Astrocyte (in vitro differentiated cells and primary cell): ENCODE measurements around the gene LRRFIP1. TPM values are rescaled to one million over a fixed set of nuclear protein-coding genes. Genes with fewer than 3 reads are reported as not detected.
A peak's percentile ranks its signal among the peaks of the same experiment; 100 is the strongest.

Experiments used
- DNase-seq: peaks from one replicate; pipeline ENCODE4 v3.0.0-alpha.2; 2010; ENCODE audit warnings: low read depth
- FAIRE-seq: peaks from 2 replicates; lab custom pipeline; 2011; peaks lifted over from hg19 to GRCh38; lab: Jason Lieb, UNC
- H2AFZ ChIP-seq: 2 replicates; pipeline ENCODE4 v1.6.0; 2012; ENCODE audit warnings: low read depth, low read length, inconsistent platforms
- H3K27ac ChIP-seq: 2 replicates; pipeline ENCODE4 v1.5.1; 2011; ENCODE audit warnings: low read depth, low read length, inconsistent platforms
- H3K27me3 ChIP-seq: 2 replicates; pipeline ENCODE4 v1.6.0; 2011; ENCODE audit warnings: low read length, inconsistent platforms; ENCODE audit not compliant: insufficient read depth
- H3K36me3 ChIP-seq: 2 replicates; pipeline ENCODE4 v1.5.1; 2011; ENCODE audit warnings: low read length, inconsistent platforms; ENCODE audit not compliant: insufficient read depth
- H3K4me1 ChIP-seq: 2 replicates; pipeline ENCODE4 v1.5.1; 2011; ENCODE audit warnings: low read length, inconsistent platforms; ENCODE audit not compliant: insufficient read depth
- H3K4me2 ChIP-seq: 2 replicates; pipeline ENCODE4 v1.6.0; 2012; ENCODE audit warnings: low read length, inconsistent platforms
- H3K4me3 ChIP-seq: 2 replicates; pipeline ENCODE4 v1.5.1; 2011; ENCODE audit warnings: low read depth, mild to moderate bottlenecking, low read length, inconsistent platforms; ENCODE audit not compliant: insufficient read depth
- H3K79me2 ChIP-seq: 2 replicates; pipeline ENCODE4 v1.6.0; 2012; ENCODE audit warnings: mild to moderate bottlenecking, low read length, inconsistent platforms; ENCODE audit not compliant: insufficient read depth
- H3K9ac ChIP-seq: 2 replicates; pipeline ENCODE4 v1.6.0; 2012; ENCODE audit warnings: mild to moderate bottlenecking, low read length, inconsistent platforms
- H3K9me3 ChIP-seq: 2 replicates; pipeline ENCODE4 v1.5.1; 2012; ENCODE audit warnings: low read depth, mild to moderate bottlenecking, low read length, inconsistent platforms; ENCODE audit not compliant: insufficient read depth
- H4K20me1 ChIP-seq: 2 replicates; pipeline ENCODE4 v1.6.0; 2012; ENCODE audit warnings: low read length, inconsistent platforms; ENCODE audit not compliant: insufficient read depth
- H3K27ac Mint-ChIP-seq: one replicate; pipeline ENCODE4 v1.8.0; 2021; ENCODE audit warnings: mild to moderate bottlenecking, mixed read lengths; ENCODE audit not compliant: unreplicated experiment
- H3K27me3 Mint-ChIP-seq: one replicate; pipeline ENCODE4 v1.8.0; 2021; ENCODE audit warnings: low read depth, mixed read lengths; ENCODE audit not compliant: unreplicated experiment
- H3K36me3 Mint-ChIP-seq: one replicate; pipeline ENCODE4 v1.8.0; 2021; ENCODE audit warnings: low read depth, mixed read lengths; ENCODE audit not compliant: unreplicated experiment
- H3K4me1 Mint-ChIP-seq: one replicate; pipeline ENCODE4 v1.8.0; 2021; ENCODE audit warnings: low read depth, mixed read lengths; ENCODE audit not compliant: unreplicated experiment
- H3K4me3 Mint-ChIP-seq: one replicate; pipeline ENCODE4 v1.8.0; 2021; ENCODE audit warnings: mild to moderate bottlenecking, moderate library complexity, mixed read lengths; ENCODE audit not compliant: unreplicated experiment
- H3K9me3 Mint-ChIP-seq: one replicate; pipeline ENCODE4 v1.8.0; 2021; ENCODE audit warnings: mild to moderate bottlenecking, mixed read lengths; ENCODE audit not compliant: unreplicated experiment
- EZH2 ChIP-seq: IDR thresholded peaks from 2 replicates; pipeline ENCODE4 v1.6.1; 2012; ENCODE audit warnings: mild to moderate bottlenecking, low read length, inconsistent platforms; ENCODE audit not compliant: insufficient read depth
- total RNA-seq: library from RNA; stranded (reverse); gene quantifications from 2 replicates; pipeline ENCODE4 v1.2.1, GENCODE V29; 2021
- TF ChIP-seq, protein P1 (sequence below): IDR thresholded peaks from 2 replicates; pipeline ENCODE4 v1.5.1; 2011; ENCODE audit warnings: low read depth, mild to moderate bottlenecking, inconsistent platforms, low read length, moderate library complexity; ENCODE audit not compliant: insufficient read depth

Gene LRRFIP1
- total RNA-seq, 1 donor from 2014 or later = 83.3 TPM

DNA sequence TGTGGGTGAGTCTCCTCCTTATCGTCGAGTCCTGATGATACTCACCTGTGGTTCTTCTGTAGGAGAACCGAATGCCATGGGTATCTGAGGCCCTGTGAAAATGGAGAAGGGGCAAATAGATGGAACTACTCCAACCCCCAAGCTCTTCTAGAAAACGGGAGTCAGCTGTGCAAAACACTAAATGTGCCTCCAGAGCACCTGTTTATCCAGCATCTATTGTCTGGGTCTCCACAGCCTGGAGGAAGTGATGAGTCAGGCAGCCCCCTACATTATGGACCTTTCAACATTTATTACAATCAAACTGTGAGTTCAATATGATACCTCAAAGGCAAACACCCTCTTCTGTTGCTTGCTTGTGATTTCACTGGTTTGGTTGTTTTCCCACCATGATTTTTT lies 9.8 kb upstream of the LRRFIP1 start:
- peaks cover 4% of the 10 kb centered on the region for H3K36me3 Mint-ChIP-seq
- no peaks in the 10 kb centered on the region for H3K9me3 Mint-ChIP-seq
- Histone ChIP-seq H3K9ac (peak overlapping the region; percentile 62), H3K27ac (peak overlapping the region; percentile 79), H2AFZ (no peak overlapping the region), H4K20me1 (no peaks in the 10 kb centered on the region), H3K4me1 (peaks cover 34% of the 10 kb centered on the region), H3K36me3 (no peaks in the 10 kb centered on the region), H3K79me2 (no peaks in the 10 kb centered on the region), H3K4me3 (no peak overlapping the region), H3K9me3 (no peaks in the 10 kb centered on the region), H3K4me2 (no peak overlapping the region), H3K27me3 (no peaks in the 10 kb centered on the region)
- peaks cover 39% of the 10 kb centered on the region for H3K4me1 Mint-ChIP-seq
- FAIRE-seq (no peak), DNase-seq (no peak)
- H3K27me3 Mint-ChIP-seq = no peaks in the 10 kb centered on the region
- no peak overlapping the region for H3K27ac Mint-ChIP-seq
- H3K4me3 Mint-ChIP-seq = no peak overlapping the region
- TF ChIP-seq, protein P1, sequence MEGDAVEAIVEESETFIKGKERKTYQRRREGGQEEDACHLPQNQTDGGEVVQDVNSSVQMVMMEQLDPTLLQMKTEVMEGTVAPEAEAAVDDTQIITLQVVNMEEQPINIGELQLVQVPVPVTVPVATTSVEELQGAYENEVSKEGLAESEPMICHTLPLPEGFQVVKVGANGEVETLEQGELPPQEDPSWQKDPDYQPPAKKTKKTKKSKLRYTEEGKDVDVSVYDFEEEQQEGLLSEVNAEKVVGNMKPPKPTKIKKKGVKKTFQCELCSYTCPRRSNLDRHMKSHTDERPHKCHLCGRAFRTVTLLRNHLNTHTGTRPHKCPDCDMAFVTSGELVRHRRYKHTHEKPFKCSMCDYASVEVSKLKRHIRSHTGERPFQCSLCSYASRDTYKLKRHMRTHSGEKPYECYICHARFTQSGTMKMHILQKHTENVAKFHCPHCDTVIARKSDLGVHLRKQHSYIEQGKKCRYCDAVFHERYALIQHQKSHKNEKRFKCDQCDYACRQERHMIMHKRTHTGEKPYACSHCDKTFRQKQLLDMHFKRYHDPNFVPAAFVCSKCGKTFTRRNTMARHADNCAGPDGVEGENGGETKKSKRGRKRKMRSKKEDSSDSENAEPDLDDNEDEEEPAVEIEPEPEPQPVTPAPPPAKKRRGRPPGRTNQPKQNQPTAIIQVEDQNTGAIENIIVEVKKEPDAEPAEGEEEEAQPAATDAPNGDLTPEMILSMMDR = no peak
- TF ChIP-seq EZH2 = no peak

DNA sequence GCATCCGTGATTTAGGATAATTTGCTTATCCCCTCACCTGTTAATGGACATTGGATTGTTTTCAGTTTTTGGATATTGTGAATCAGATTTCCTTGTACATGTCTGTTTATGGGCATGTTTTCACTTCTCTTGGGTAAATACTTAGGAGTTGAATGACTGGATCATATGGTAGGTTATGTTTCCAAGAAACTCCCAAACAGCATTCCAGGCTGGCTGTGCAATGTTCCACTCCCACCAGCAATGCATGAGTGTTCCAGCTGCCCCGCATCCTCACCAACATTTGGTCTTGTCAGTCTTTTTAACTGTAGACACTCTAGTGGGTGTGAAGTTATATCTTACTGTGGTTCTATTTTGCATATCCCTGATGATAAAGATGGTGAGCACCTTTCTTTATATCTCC lies 8.9 kb upstream of the LRRFIP1 start:
- H3K4me1 Mint-ChIP-seq = peaks cover 39% of the 10 kb centered on the region
- Histone ChIP-seq H3K4me3 (no peak overlapping the region), H3K27ac (no peak overlapping the region), H3K4me2 (no peak overlapping the region), H4K20me1 (no peaks in the 10 kb centered on the region), H3K4me1 (peaks cover 34% of the 10 kb centered on the region), H3K9ac (no peak overlapping the region), H3K36me3 (no peaks in the 10 kb centered on the region), H3K9me3 (no peaks in the 10 kb centered on the region), H3K79me2 (no peaks in the 10 kb centered on the region), H3K27me3 (no peaks in the 10 kb centered on the region), H2AFZ (no peak overlapping the region)
- H3K27me3 Mint-ChIP-seq = peaks cover 2% of the 10 kb centered on the region
- peaks cover 4% of the 10 kb centered on the region for H3K36me3 Mint-ChIP-seq
- DNase-seq = peak; percentile 64
- H3K27ac Mint-ChIP-seq = peak overlapping the region; percentile 64
- no peak overlapping the region for H3K4me3 Mint-ChIP-seq
- peak; percentile 85 for FAIRE-seq
- no peak for TF ChIP-seq EZH2
- TF ChIP-seq, protein P1 = no peak
- H3K9me3 Mint-ChIP-seq = no peaks in the 10 kb centered on the region

DNA sequence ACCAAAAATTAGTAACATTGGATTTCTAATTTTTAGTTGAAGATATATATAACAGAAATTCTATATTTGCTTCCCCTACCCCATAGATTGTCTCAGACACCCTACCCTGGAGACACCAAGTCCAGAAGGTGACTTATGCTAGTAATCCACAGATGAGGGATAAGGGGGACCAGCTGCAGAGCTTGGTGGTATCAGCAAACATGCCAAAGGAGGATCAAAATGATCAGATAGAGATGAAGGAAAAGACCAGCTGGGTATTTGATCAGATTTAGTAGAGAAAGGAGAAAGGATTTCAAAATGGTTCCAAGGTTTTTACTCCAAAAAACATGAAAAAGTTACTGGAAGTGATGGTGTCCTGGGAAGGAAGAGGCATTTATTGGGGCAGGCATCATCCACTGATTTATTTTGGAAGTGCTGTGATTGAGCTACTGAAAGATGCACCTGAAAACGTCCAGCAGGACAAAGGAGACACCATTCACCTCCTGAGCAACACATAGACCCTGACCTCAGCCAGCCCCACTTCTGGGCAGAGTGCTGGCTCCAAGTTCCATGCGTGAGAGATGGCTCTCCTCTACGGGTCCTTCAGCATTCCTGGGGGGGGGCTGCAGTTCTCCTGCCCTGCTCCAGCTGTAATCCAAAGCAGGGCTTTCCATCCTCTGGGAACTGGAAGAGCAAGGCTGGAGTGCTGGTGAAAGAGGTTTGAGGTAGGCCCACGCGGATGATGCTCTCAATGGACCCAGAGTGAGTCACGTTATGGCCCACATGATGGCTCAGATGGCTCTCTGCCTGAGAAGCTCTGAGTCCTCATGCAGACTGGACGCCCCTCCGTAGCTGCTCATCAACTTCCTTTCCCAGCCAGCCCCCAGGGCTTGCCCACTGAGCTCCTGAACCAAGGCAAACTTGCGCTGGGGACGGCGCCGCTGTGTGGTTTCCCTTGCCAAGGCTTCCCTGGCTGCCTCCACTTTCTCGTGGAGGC lies 3.7 kb upstream of the LRRFIP1 start:
- Histone ChIP-seq H2AFZ (no peak overlapping the region), H3K79me2 (peaks cover 8% of the 10 kb centered on the region), H3K9ac (no peak overlapping the region), H3K4me1 (peaks cover 7% of the 10 kb centered on the region), H3K4me2 (no peak overlapping the region), H3K9me3 (no peaks in the 10 kb centered on the region), H3K4me3 (no peak overlapping the region), H3K36me3 (no peaks in the 10 kb centered on the region), H3K27me3 (no peaks in the 10 kb centered on the region), H4K20me1 (peaks cover 8% of the 10 kb centered on the region), H3K27ac (no peak overlapping the region)
- Mint-ChIP-seq H3K9me3 (no peaks in the 10 kb centered on the region), H3K4me1 (peaks cover 14% of the 10 kb centered on the region), H3K27me3 (peaks cover 17% of the 10 kb centered on the region), H3K27ac (peak overlapping the region; percentile 10), H3K36me3 (no peaks in the 10 kb centered on the region), H3K4me3 (no peak overlapping the region)
- TF ChIP-seq, protein P1 = no peak
- TF ChIP-seq EZH2 = no peak
- FAIRE-seq (no peak), DNase-seq (no peak)
